SJSA1 (cell line): ENCODE results near the gene TSHZ2. TPM values are rescaled to one million over a fixed set of nuclear protein-coding genes. Genes with fewer than 3 reads are reported as not detected.

Experiments
- DNase-seq, 2 experiments: peaks; one replicate each; pipeline ENCODE4 v3.0.0-alpha.2; 2015 to 2020; ENCODE audit warnings: low spot score in 2 of 2, low read depth in 1 of 2
- H3K27ac ChIP-seq: fragments of 250-450 bp; sonication (Bioruptor Pico); 2 replicates; pipeline ENCODE4 v1.5.1; 2020; ENCODE audit warnings: mild to moderate bottlenecking, moderate library complexity
- H3K27me3 ChIP-seq: fragments of 250-450 bp; sonication (Bioruptor Pico); replicated peaks from 2 replicates; pipeline ENCODE4 v1.5.1; 2020; ENCODE audit warnings: mild to moderate bottlenecking, moderate library complexity
- H3K36me3 ChIP-seq: fragments of 250-450 bp; sonication (Bioruptor Pico); 2 replicates; pipeline ENCODE4 v1.5.1; 2020; ENCODE audit warnings: mild to moderate bottlenecking
- H3K4me1 ChIP-seq: fragments of 250-450 bp; sonication (Bioruptor Pico); replicated peaks from 2 replicates; pipeline ENCODE4 v1.6.1; 2021; ENCODE audit warnings: mild to moderate bottlenecking
- H3K4me3 ChIP-seq: fragments of 250-450 bp; sonication (Bioruptor Pico); 2 replicates; pipeline ENCODE4 v1.5.1; 2020; ENCODE audit warnings: mild to moderate bottlenecking
- H3K9me3 ChIP-seq: fragments of 250-450 bp; sonication (Bioruptor Pico); replicated peaks from 2 replicates; pipeline ENCODE4 v1.5.1; 2020; ENCODE audit warnings: mild to moderate bottlenecking
- total RNA-seq: library from RNA; depleted of rRNA; stranded (reverse); fragments of >200 nt; shearing (Covaris generic); gene quantifications from 2 replicates; pipeline ENCODE4 v1.2.3, GENCODE V29; 2014

Gene TSHZ2
- total RNA-seq, 1 experiment from 2014 or later: not detected

DNA sequence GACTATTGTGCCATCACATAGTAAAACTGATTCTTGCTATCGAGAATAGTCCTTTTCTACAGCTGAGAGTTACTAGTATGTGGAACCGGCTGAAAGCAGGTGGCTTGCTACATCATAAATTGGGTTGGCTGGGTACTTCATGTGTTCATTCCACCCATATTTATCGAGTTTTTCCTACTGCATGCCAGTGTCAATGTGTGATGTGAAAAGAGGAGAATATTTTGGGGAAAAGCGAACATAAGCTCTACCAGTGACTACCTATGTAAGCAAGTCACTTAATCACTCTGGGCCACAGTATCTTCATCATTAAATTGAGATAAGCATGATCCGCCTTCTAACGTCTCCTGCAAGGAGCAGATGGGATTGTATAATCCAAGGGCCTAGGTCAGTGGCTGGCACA lies 61.0 kb downstream of the TSHZ2 start:
- H3K27ac ChIP-seq: no peak overlapping the region

DNA sequence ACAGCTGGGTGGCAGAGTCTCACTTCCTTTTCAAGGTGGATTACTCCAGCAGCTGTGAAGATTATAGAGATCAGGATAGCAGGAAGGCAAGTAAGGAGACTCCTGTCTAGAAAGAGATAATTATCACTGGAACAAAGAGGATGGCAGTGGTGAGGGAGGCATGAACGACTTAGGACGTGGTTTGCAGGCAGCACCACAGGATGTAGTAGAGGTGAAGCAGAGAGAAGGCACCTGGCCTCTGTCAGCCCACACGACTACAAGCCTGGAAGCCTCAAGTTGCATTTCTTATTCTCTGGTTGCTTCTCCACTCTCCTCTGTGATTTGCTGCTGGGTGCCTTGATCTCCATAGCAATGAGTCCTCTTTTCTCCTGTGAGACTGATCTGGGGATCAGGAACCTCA lies 62.7 kb downstream of the TSHZ2 start:
- no peak overlapping the region for H3K27ac ChIP-seq
- no peaks in the 10 kb centered on the region for H3K4me1 ChIP-seq
- DNase-seq: no peak
- H3K27me3 ChIP-seq: no peaks in the 10 kb centered on the region; the same call in 1 of the 2 replicates
- H3K36me3 ChIP-seq: no peaks in the 10 kb centered on the region
- no peak overlapping the region for H3K4me3 ChIP-seq
- no peaks in the 10 kb centered on the region for H3K9me3 ChIP-seq

More for the DNA sequence above, 61.0 kb downstream of the TSHZ2 start:
- Histone ChIP-seq H3K36me3 (no peaks in the 10 kb centered on the region), H3K27me3 (peaks cover 4% of the 10 kb centered on the region; the same call in 1 of the 2 replicates), H3K4me1 (no peaks in the 10 kb centered on the region), H3K4me3 (no peak overlapping the region), H3K9me3 (no peaks in the 10 kb centered on the region)
- DNase-seq: no peak

DNA sequence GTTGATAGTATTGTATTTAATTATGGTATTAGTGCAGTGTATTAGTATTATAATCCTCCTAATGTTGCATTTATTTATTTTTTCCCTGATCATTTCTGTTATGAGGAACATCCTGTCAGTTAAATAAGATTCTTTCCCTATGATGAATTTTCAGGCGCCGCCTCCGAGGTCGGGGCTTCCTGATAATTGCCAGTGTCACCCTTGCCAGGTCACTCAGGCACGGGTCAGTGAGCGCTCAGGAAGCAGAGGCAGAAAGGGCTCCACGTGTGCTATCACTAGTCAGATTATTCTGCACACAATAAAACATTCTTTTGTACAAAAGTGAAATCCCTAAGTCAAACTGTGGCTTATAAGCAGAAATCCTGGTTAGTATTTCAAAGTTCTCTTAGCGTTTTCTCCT lies 64.8 kb downstream of the TSHZ2 start:
- no peaks in the 10 kb centered on the region; the same call in 1 of the 2 replicates for H3K27me3 ChIP-seq
- no peaks in the 10 kb centered on the region for H3K36me3 ChIP-seq
- H3K27ac ChIP-seq: no peak overlapping the region
- no peaks in the 10 kb centered on the region for H3K4me1 ChIP-seq
- no peaks in the 10 kb centered on the region for H3K9me3 ChIP-seq
- H3K4me3 ChIP-seq: no peak overlapping the region
- DNase-seq: no peak

DNA sequence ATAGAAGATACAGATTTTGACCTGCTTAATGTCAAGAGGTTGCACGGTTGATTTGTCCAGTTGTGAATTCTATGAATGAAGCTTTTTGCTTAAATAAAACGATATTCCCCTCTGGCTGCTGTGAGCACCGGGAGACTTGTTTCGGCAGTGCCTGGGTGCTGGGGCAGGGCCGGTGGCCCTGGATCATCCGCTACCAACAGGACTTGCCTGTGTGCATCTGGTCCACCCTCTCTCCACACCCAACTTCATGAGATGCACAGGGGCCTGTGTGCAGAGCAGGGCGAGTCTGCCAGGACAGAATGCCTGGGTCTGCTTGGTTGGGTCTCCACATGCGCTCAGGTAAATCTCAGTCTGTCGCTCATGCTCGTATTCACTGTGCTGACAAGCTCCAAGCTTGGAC lies 65.5 kb downstream of the TSHZ2 start:
- no peaks in the 10 kb centered on the region for H3K9me3 ChIP-seq
- H3K27ac ChIP-seq: no peak overlapping the region
- no peaks in the 10 kb centered on the region for H3K36me3 ChIP-seq
- DNase-seq: no peak
- H3K4me3 ChIP-seq: no peak overlapping the region
- H3K4me1 ChIP-seq: no peaks in the 10 kb centered on the region
- no peaks in the 10 kb centered on the region; the same call in 1 of the 2 replicates for H3K27me3 ChIP-seq

DNA sequence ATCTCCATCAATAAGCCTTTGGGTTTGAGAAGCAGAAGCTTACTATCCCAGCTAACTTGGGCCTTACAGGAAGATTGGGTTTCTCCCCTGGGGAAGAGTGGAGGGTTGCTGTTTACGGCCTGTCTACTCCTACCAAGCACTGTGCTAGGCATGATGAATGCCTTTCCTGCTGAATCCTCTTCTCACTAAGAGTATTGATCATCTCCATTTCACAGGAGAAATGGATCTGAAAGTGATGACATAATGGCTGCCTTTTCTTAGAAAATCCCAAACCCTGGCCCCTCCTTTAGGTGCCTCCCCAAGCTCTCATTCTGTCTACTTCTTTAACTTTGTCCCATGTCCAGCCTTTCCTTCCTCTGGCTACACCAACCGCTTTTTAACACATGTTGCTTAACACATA lies 66.1 kb downstream of the TSHZ2 start:
- no peaks in the 10 kb centered on the region for H3K9me3 ChIP-seq
- H3K4me1 ChIP-seq: no peaks in the 10 kb centered on the region
- no peak for DNase-seq
- no peak overlapping the region for H3K4me3 ChIP-seq
- H3K27me3 ChIP-seq: no peaks in the 10 kb centered on the region
- H3K36me3 ChIP-seq: no peaks in the 10 kb centered on the region
- no peak overlapping the region for H3K27ac ChIP-seq

DNA sequence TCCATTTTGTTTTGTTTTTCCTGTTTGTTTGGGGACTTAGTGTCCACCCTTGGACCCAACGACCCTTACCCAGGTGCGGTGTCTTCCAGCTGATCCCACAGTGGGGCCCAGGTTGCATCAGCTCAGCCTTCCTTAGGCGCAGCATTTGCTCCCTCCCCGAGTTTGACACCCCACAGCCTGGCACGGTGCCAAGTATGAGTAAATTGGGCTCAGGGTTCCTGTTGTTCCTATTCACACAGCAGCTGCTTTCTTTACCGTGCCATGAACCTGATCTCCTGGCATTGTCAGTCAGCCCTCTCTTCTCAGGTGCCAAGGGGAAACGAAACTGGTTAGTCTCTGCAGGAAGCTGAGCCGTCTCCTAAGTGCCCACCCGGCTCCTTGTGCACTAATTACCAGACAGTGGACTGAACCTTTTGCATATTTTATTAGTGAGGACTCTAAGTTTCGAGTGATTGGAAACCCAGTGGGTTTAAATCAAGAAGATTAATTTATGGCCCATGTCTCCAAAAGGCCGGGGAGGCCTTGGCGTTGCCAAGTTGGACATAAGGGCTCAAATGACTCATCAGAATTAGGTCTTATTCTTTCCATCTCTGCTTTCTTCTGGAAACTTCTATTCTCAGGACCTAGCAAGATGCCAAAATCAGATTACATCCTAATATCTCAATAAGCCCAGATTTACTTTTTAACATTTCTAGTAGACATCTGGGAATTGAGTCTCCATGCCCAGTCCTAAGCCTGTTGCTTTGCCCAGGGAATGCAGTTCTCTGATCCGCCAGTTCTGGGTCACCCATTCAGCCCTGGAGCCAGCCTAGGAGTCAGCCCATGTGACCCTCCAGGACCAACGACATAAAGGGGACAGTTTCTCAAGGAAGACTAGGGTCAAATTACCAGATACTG lies 68.8 kb downstream of the TSHZ2 start:
- Histone ChIP-seq H3K27me3 (no peaks in the 10 kb centered on the region), H3K9me3 (no peaks in the 10 kb centered on the region), H3K4me1 (no peaks in the 10 kb centered on the region), H3K36me3 (no peaks in the 10 kb centered on the region), H3K4me3 (no peak overlapping the region), H3K27ac (no peak overlapping the region)
- DNase-seq: no peak

DNA sequence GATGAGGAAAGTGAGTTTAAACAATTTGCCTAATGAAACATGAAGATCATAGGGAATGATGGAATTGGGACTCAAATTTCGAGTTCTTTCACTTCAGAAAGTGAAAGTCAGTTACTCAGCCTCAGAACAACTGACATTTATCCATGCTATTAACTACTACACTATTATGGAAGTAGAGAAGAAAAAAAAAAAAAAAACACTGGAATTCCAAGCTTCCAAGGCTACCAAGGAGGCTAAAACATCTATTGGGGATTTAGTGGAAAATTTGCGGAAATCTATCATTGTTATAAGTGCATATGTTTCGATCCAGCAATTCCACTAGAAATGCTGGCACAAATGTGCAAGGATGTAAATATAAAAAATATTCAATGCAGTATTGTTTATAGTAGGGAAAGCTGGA lies 70.4 kb downstream of the TSHZ2 start:
- no peak for DNase-seq
- H3K4me1 ChIP-seq: no peaks in the 10 kb centered on the region
- no peaks in the 10 kb centered on the region for H3K27me3 ChIP-seq
- H3K9me3 ChIP-seq: no peaks in the 10 kb centered on the region
- no peak overlapping the region for H3K4me3 ChIP-seq
- H3K36me3 ChIP-seq: no peaks in the 10 kb centered on the region
- no peak overlapping the region for H3K27ac ChIP-seq

DNA sequence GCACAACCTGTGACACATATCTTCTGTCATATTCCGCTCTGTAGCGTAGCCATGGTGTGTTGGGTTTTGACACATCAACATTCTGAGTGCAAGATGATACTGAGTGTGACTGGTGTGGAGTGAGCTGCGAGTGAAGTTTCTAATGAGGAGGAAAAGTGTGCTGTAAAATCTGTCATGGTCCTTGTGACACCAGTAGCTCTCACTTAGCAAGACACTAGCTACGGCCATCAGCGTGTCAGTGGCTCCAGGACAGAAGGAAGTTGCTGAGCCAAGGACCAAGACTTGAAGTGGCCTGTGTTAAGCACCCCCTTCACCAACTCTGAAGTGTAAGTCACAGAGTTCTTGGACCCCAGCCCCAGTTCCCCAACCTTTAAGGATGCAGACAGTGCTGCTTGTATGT lies 72.1 kb downstream of the TSHZ2 start:
- no peaks in the 10 kb centered on the region for H3K4me1 ChIP-seq
- DNase-seq: no peak
- no peaks in the 10 kb centered on the region for H3K27me3 ChIP-seq
- no peaks in the 10 kb centered on the region for H3K9me3 ChIP-seq
- H3K27ac ChIP-seq: no peak overlapping the region
- H3K4me3 ChIP-seq: no peak overlapping the region
- no peaks in the 10 kb centered on the region for H3K36me3 ChIP-seq

DNA sequence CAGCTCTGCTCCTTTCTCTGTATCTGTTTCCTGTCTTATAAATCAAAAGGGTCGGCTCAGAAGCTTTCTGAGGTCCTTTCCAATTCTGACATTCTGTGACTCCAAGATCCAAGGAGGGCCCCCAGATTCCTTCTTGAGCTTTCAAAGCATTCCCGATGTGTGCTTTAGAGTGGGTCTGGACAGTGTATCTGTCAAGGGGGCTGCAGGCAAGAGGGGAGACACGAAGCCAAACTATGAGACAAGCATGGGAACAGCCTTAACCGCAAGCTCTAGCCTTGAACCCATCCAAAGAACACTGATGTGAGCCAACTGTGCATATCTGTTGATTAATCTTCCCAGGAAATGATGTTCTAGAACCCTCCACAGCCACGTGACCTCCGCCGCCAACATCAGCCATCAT lies 73.8 kb downstream of the TSHZ2 start:
- no peak for DNase-seq
- no peak overlapping the region for H3K27ac ChIP-seq
- no peaks in the 10 kb centered on the region for H3K27me3 ChIP-seq
- H3K9me3 ChIP-seq: no peaks in the 10 kb centered on the region
- no peaks in the 10 kb centered on the region for H3K36me3 ChIP-seq
- no peak overlapping the region for H3K4me3 ChIP-seq
- H3K4me1 ChIP-seq: no peaks in the 10 kb centered on the region

DNA sequence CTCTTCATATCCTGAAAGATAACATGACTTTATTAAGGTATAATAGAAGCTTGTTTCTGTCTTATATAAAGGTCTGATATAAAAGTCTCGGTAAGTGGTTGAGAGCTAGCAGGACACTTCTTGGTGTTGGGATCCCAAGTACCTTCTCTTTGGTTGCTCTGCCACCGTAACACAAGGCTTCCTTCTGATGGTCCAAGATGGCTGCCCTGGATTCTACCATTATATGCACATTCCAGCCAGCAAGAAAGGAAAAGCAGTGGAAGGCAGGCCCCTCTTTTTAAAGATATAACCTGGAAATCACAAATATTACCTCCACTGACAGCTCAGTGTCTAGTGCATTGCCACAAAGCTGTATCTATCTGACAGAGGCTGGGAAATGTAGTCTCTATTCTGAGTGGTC lies 75.0 kb downstream of the TSHZ2 start:
- no peak overlapping the region for H3K27ac ChIP-seq

DNA sequence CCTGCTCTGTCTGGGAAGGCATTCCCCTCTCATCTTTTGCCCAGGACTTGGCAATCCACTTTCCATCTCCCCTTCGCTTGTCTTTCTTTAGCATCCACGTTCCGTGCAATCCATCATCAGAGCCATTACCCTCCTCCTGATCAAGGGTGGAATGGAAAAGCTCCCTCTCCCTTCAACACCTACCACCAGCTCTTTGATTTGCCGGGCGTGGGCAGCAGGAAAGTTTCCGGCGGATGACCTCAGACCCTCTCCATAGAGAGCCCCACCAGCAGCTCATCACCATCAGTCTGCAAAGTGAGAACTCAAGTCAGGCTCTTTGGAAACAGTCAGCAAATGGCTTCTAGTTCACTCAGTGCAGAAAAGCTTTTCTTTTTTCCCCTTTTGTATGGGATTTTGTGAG lies 76.2 kb downstream of the TSHZ2 start:
- Histone ChIP-seq H3K27ac (no peak overlapping the region), H3K27me3 (no peaks in the 10 kb centered on the region), H3K4me3 (no peak overlapping the region), H3K36me3 (no peaks in the 10 kb centered on the region), H3K4me1 (no peaks in the 10 kb centered on the region), H3K9me3 (no peaks in the 10 kb centered on the region)
- no peak for DNase-seq

More for the DNA sequence above, 75.0 kb downstream of the TSHZ2 start:
- no peak for DNase-seq
- no peaks in the 10 kb centered on the region for H3K36me3 ChIP-seq
- H3K9me3 ChIP-seq: no peaks in the 10 kb centered on the region
- no peaks in the 10 kb centered on the region for H3K4me1 ChIP-seq
- H3K4me3 ChIP-seq: no peak overlapping the region
- H3K27me3 ChIP-seq: no peaks in the 10 kb centered on the region

DNA sequence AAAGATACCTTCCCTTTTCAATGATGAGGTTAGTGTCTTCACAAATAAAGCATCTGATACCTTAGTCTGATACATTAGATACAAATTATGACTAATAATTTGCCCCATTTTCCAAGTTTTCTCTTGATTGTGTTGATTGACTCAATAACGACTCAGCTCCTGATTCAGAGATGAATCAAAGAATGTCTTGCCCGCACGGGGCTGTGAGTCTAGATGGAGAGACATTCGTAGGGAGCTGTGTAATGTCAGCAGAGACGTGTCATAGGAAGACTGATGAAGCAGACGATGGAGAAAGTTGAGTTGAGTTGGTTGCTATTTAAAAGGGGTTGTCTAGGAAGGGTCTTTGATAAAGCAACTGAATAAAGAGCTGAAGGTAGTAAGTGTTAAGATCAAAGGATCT lies 78.2 kb downstream of the TSHZ2 start:
- no peak for DNase-seq
- H3K27ac ChIP-seq: no peak overlapping the region
- H3K27me3 ChIP-seq: no peaks in the 10 kb centered on the region
- H3K36me3 ChIP-seq: no peaks in the 10 kb centered on the region
- no peaks in the 10 kb centered on the region for H3K9me3 ChIP-seq
- H3K4me1 ChIP-seq: no peaks in the 10 kb centered on the region
- no peak overlapping the region for H3K4me3 ChIP-seq

DNA sequence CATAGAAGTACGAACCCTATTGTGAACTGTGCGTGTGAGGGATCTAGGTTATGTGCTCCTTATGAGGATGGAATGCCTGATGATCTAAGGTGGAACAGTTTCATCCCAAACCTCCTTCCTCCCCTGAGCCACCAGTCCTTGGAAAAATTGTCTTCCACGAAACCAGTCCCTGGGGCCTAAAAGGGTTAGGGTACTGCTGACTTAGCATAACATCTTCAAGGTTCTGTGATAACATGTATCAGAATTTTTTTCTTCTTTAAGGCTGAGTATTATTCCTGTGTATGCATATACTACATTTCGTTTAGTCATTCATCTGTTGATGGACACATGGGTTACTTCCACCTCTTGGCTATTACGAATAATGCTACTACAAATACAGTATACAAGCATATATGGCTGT lies 80.2 kb downstream of the TSHZ2 start:
- H3K27me3 ChIP-seq: no peaks in the 10 kb centered on the region
- no peak overlapping the region for H3K4me3 ChIP-seq
- H3K27ac ChIP-seq: no peak overlapping the region
- H3K4me1 ChIP-seq: no peaks in the 10 kb centered on the region
- H3K36me3 ChIP-seq: no peaks in the 10 kb centered on the region
- no peaks in the 10 kb centered on the region for H3K9me3 ChIP-seq
- no peak for DNase-seq

DNA sequence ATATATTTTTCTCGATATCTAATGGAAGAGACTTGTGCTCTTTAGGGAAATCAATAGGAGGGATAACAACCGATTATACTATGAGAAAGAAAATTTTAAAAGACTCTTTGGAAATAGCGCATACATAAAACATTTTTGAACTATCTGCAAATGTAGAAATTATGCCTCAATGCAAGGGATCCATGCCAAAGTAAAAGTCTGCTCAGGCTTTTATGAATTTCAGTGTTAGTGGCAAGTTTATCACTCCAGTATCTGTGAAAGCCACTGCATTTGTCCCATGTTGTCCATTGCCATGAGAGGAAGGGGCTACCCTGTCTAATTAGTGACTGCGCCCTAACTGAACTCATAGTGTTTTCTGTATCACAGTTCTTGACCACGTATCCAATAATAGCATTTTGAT lies 81.4 kb downstream of the TSHZ2 start:
- no peaks in the 10 kb centered on the region for H3K27me3 ChIP-seq
- H3K9me3 ChIP-seq: no peaks in the 10 kb centered on the region
- no peak overlapping the region for H3K27ac ChIP-seq
- DNase-seq: no peak
- H3K4me3 ChIP-seq: no peak overlapping the region
- no peaks in the 10 kb centered on the region for H3K36me3 ChIP-seq
- H3K4me1 ChIP-seq: no peaks in the 10 kb centered on the region
